Duodenal mucosa (tissue), 2 donors: ENCODE measurements around the gene DCAF12.

ENCODE experiments used
- H3K27ac ChIP-seq: one replicate; pipeline ENCODE4 v1.7.0; 2013; ENCODE audit warnings: low read depth, low read length
- H3K27me3 ChIP-seq, 2 donors: one replicate each; pipeline ENCODE4 v1.7.0; 2013; ENCODE audit warnings: low read length in 2 of 2, control low read depth in 1 of 2; ENCODE audit not compliant: insufficient read depth in 2 of 2, control insufficient read depth in 1 of 2
- H3K36me3 ChIP-seq, 2 donors: one replicate each; pipeline ENCODE4 v1.7.0; 2013; ENCODE audit warnings: low read length in 2 of 2, control low read depth in 1 of 2; ENCODE audit not compliant: insufficient read depth in 2 of 2, control insufficient read depth in 1 of 2
- H3K4me1 ChIP-seq, 2 donors: one replicate each; pipeline ENCODE4 v1.7.0; 2013; ENCODE audit warnings: low read length in 2 of 2, control low read depth in 1 of 2; ENCODE audit not compliant: insufficient read depth in 2 of 2, control insufficient read depth in 1 of 2
- H3K4me3 ChIP-seq, 2 donors: one replicate each; pipeline ENCODE4 v1.7.0; 2013; ENCODE audit warnings: low read length in 2 of 2, low read depth in 1 of 2
- H3K9ac ChIP-seq, 2 donors: one replicate each; pipeline ENCODE4 v1.7.0; 2013; ENCODE audit warnings: low read length in 2 of 2, low read depth in 1 of 2
- H3K9me3 ChIP-seq, 2 donors: one replicate each; pipeline ENCODE4 v1.7.0; 2013; ENCODE audit warnings: low read length in 2 of 2, control low read depth in 1 of 2; ENCODE audit not compliant: control insufficient read depth in 1 of 2

DCAF12 gene

DNA sequence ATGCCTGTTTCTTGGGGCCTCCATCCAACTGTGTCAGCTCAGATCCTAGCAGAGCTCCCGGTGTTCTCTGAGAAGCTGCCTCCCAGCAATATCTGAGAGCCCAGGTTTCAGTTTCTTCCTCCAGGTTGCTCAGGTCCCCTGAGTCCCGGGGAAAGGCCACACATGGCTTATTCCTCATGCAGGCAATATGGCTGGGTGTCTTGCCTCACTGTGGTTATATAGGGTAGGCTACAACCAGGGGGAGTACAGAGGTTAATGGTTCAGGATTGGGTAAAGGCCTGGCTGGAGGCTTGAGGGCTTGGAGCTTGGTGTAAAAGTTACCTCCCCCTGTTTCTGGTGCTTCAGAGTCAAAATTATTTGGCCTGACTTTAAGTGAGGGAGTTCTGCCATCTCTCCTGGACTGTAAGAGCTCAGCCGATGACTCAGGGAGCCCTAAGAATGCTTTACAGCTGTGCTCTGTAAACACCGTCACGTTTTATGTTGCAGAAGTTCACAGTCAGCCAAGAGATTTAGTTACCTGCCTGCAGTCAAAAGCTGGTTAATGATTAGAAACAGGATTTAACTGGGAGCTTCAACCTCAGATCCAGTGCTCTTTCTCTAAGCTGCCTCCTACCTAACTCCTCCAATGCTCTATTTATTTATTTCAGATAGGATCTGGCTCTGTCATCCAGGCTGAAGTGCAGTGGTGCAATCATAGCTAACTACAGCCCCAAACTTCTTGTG, 53.5 kb downstream of the DCAF12 start:
- Histone ChIP-seq H3K4me3 (no peak overlapping the region), H3K27me3 (no peaks in the 10 kb centered on the region), H3K36me3 (no peaks in the 10 kb centered on the region), H3K9ac (no peak overlapping the region), H3K27ac (no peak overlapping the region), H3K4me1 (peaks cover 15 to 16% of the 10 kb centered on the region in 2 donors), H3K9me3 (no peaks in the 10 kb centered on the region)

DNA sequence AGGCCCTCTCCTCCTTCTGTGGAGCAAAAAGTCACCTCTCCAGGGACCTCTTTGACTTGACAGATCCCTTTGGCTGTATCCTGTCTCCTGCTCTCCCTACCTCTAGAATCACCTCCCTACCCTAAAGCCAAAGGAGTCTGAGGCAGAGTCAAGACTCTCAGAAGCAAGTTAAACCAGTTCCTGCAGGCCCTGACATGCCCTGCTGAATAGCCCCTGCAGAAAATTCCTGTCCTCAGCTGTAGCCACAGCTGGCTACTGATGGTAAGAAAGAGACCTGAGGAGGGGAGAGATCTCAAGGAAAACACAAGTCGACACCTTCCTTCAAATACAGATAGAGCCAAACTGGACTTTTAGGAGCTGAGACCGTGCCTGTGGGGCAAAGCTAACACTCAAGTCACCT, 54.1 kb downstream of the DCAF12 start:
- no peak overlapping the region for H3K4me3 ChIP-seq
- no peaks in the 10 kb centered on the region for H3K27me3 ChIP-seq
- H3K9ac ChIP-seq, result no peak overlapping the region
- H3K27ac ChIP-seq, result no peak overlapping the region
- H3K36me3 ChIP-seq, result no peaks in the 10 kb centered on the region
- H3K9me3 ChIP-seq, result no peaks in the 10 kb centered on the region
- peaks cover 15 to 16% of the 10 kb centered on the region in 2 donors for H3K4me1 ChIP-seq

GRCh38 chr9:34070606-34071324, 55.7 kb downstream of the DCAF12 start:
- Histone ChIP-seq H3K27me3 (no peaks in the 10 kb centered on the region), H3K9me3 (no peaks in the 10 kb centered on the region), H3K4me1 (peaks cover 15 to 16% of the 10 kb centered on the region in 2 donors), H3K36me3 (no peaks in the 10 kb centered on the region), H3K4me3 (no peak overlapping the region), H3K9ac (no peak overlapping the region), H3K27ac (no peak overlapping the region)

- H3K4me3 ChIP-seq, result no peak overlapping the region
Observed at GRCh38 chr9:34069831-34070230, 56.7 kb downstream of the DCAF12 start.

GRCh38 chr9:34065541-34065940, 61.0 kb downstream of the DCAF12 start:
- Histone ChIP-seq H3K4me1 (no peaks in the 10 kb centered on the region), H3K9ac (no peak overlapping the region), H3K9me3 (no peaks in the 10 kb centered on the region), H3K27me3 (no peaks in the 10 kb centered on the region), H3K27ac (no peak overlapping the region), H3K4me3 (no peak overlapping the region), H3K36me3 (no peaks in the 10 kb centered on the region)

More at GRCh38 chr9:34069831-34070230, 56.7 kb downstream of the DCAF12 start:
- no peaks in the 10 kb centered on the region for H3K9me3 ChIP-seq
- H3K27me3 ChIP-seq, result no peaks in the 10 kb centered on the region
- H3K9ac ChIP-seq, result no peak overlapping the region
- no peaks in the 10 kb centered on the region for H3K36me3 ChIP-seq
- peaks cover 15 to 16% of the 10 kb centered on the region in 2 donors for H3K4me1 ChIP-seq
- no peak overlapping the region for H3K27ac ChIP-seq

- Histone ChIP-seq H3K27me3 (no peaks in the 10 kb centered on the region), H3K4me3 (no peak overlapping the region), H3K9ac (no peak overlapping the region), H3K4me1 (peaks cover 0 to 5% of the 10 kb centered on the region in 2 donors), H3K9me3 (no peaks in the 10 kb centered on the region), H3K36me3 (no peaks in the 10 kb centered on the region), H3K27ac (no peak overlapping the region)
Observed at GRCh38 chr9:34059954-34060353, 66.5 kb downstream of the DCAF12 start.

- Histone ChIP-seq H3K9me3 (no peaks in the 10 kb centered on the region), H3K36me3 (no peaks in the 10 kb centered on the region), H3K4me1 (peaks cover 0 to 5% of the 10 kb centered on the region in 2 donors), H3K27me3 (no peaks in the 10 kb centered on the region), H3K9ac (no peak overlapping the region), H3K27ac (no peak overlapping the region), H3K4me3 (no peak overlapping the region)
Observed at GRCh38 chr9:34059281-34059680, 67.2 kb downstream of the DCAF12 start.

DNA sequence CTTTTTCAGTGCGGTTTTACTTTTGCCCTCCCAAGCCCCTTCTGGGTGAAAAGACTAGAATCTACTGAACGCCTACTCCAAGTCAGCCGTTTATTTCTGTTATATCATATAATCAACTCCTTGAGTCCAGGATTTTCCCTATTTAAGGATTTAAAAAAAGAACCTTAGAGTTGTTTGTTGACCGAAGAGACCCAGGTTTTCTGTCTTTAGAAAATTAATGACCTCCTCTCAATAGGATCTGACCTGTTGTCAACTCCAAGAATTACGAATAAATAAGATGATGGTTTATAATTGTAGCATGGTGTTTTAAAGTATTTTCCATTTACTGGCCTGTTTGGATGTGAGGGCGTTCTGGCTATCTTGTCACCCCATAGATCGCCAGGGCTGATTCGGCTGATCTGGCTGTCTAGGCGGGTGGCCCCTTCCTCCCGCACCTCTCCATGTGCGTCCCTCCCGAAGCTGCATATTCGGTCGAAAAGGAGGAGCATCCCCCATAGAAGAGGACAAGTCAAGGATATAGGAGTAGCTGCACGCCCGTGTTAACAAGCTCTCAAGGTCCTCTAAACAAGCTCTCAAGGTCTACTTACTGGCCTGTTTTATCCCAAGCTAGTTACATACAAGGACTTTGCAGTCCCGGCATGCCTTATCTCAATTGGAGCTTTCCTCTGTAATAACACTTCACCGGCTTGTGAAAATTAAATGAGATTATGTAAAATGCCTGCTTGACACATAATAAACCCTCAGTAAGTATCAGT, 76.7 kb downstream of the DCAF12 start:
- peaks cover 22 to 29% of the 10 kb centered on the region in 2 donors for H3K4me1 ChIP-seq
- no peaks in the 10 kb centered on the region for H3K27me3 ChIP-seq
- H3K27ac ChIP-seq, result peak overlapping the region; percentile 94
- H3K9me3 ChIP-seq, result no peaks in the 10 kb centered on the region
- H3K4me3 ChIP-seq, result peak overlapping the region; percentile 88 to 94
- no peaks in the 10 kb centered on the region for H3K36me3 ChIP-seq
- peak overlapping the region; percentile 58 to 96 for H3K9ac ChIP-seq

- H3K36me3 ChIP-seq, result no peaks in the 10 kb centered on the region
- H3K9ac ChIP-seq, result peak within 1 kb of the TSS; percentile 95 to 96
- peak within 1 kb of the TSS; percentile 94 for H3K27ac ChIP-seq
- H3K27me3 ChIP-seq, result no peaks in the 10 kb centered on the region
- H3K9me3 ChIP-seq, result no peaks in the 10 kb centered on the region
- peaks cover 22 to 29% of the 10 kb centered on the region in 2 donors for H3K4me1 ChIP-seq
- H3K4me3 ChIP-seq, result peak within 1 kb of the TSS; percentile 88 to 94
Observed at GRCh38 chr9:34048727-34049629, 77.5 kb downstream of the DCAF12 start, which contains the start of gene UBAP2. Gene UBAP2, minus strand, starts transcription at chr9:34048887. Its CDS starts 31,739 bp downstream, at chr9:34017148.
